Nephron progenitor cell (in vitro differentiated cells): Measurements from ENCODE around the gene CA5A.
"Not testable (repeated sequence)": the region's sequence is repeated elsewhere in the genome, so short reads cannot be mapped to it uniquely, and the experiment has no call there.

Experiments used
- DNase-seq: peaks from one replicate; pipeline ENCODE4 v3.0.0; 2021
- H3K27ac Mint-ChIP-seq: 2 replicates; pipeline ENCODE4 v1.8.0; 2021; ENCODE audit warnings: mild to moderate bottlenecking, moderate library complexity, mixed read lengths
- H3K27me3 Mint-ChIP-seq: 2 replicates; pipeline ENCODE4 v1.8.0; 2021; ENCODE audit warnings: mild to moderate bottlenecking, low read depth, mixed read lengths; ENCODE audit not compliant: poor library complexity
- H3K36me3 Mint-ChIP-seq: 2 replicates; pipeline ENCODE4 v1.8.0; 2021; ENCODE audit warnings: low read depth, mixed read lengths
- H3K4me1 Mint-ChIP-seq: 2 replicates; pipeline ENCODE4 v1.8.0; 2021; ENCODE audit warnings: mixed read lengths
- H3K4me3 Mint-ChIP-seq: 2 replicates; pipeline ENCODE4 v1.8.0; 2021; ENCODE audit warnings: mild to moderate bottlenecking, moderate library complexity, mixed read lengths
- H3K9me3 Mint-ChIP-seq: 2 replicates; pipeline ENCODE4 v1.8.0; 2021; ENCODE audit warnings: mild to moderate bottlenecking, moderate library complexity, mixed read lengths
- CTCF ChIP-seq: fragments of 200-600 bp; sonication (generic); IDR thresholded peaks from 2 replicates; pipeline ENCODE4 v1.5.0; 2021; ENCODE audit warnings: antibody characterized with exemption

CA5A gene

GRCh38 chr16:87933140-87933495 lies 3.2 kb downstream of the CA5A start:
- H3K9me3 Mint-ChIP-seq, result peaks cover 4% of the 10 kb centered on the region

GRCh38 chr16:87932475-87933139 lies 3.7 kb downstream of the CA5A start:
- peaks cover 12% of the 10 kb centered on the region for H3K27me3 Mint-ChIP-seq

More at GRCh38 chr16:87933140-87933495, 3.2 kb downstream of the CA5A start:
- H3K36me3 Mint-ChIP-seq, result no peaks in the 10 kb centered on the region
- TF ChIP-seq CTCF, result no peak
- no peak overlapping the region for H3K4me3 Mint-ChIP-seq
- H3K4me1 Mint-ChIP-seq, result peaks cover 6% of the 10 kb centered on the region
- H3K27me3 Mint-ChIP-seq, result peaks cover 15% of the 10 kb centered on the region
- H3K27ac Mint-ChIP-seq, result no peak overlapping the region
- no peak for DNase-seq

GRCh38 chr16:87931504-87931903 lies 4.8 kb downstream of the CA5A start:
- Mint-ChIP-seq H3K27ac (no peak overlapping the region), H3K4me1 (peaks cover 8% of the 10 kb centered on the region), H3K4me3 (no peak overlapping the region), H3K27me3 (peaks cover 8% of the 10 kb centered on the region), H3K36me3 (no peaks in the 10 kb centered on the region), H3K9me3 (peaks cover 4% of the 10 kb centered on the region)
- no peak for DNase-seq
- no peak for TF ChIP-seq CTCF

More at GRCh38 chr16:87932475-87933139, 3.7 kb downstream of the CA5A start:
- H3K9me3 Mint-ChIP-seq, DNase-seq, H3K27ac Mint-ChIP-seq, H3K36me3 Mint-ChIP-seq, H3K4me1 Mint-ChIP-seq, H3K4me3 Mint-ChIP-seq: not testable (repeated sequence)

GRCh38 chr16:87930456-87930855 lies 5.9 kb downstream of the CA5A start:
- H3K36me3 Mint-ChIP-seq, result no peaks in the 10 kb centered on the region
- TF ChIP-seq CTCF, result peak; percentile 10
- no peak overlapping the region for H3K4me3 Mint-ChIP-seq
- H3K4me1 Mint-ChIP-seq, result peaks cover 13% of the 10 kb centered on the region
- H3K27me3 Mint-ChIP-seq, result peaks cover 9% of the 10 kb centered on the region
- DNase-seq, result no peak
- H3K9me3 Mint-ChIP-seq, result peaks cover 4% of the 10 kb centered on the region
- H3K27ac Mint-ChIP-seq, result no peak overlapping the region

GRCh38 chr16:87929986-87930385 lies 6.3 kb downstream of the CA5A start:
- peaks cover 18% of the 10 kb centered on the region for H3K4me1 Mint-ChIP-seq

GRCh38 chr16:87927195-87927562 lies 9.2 kb downstream of the CA5A start:
- TF ChIP-seq CTCF, result no peak
- peaks cover 25% of the 10 kb centered on the region for H3K4me1 Mint-ChIP-seq
- no peak for DNase-seq
- peaks cover 17% of the 10 kb centered on the region for H3K27me3 Mint-ChIP-seq
- H3K4me3 Mint-ChIP-seq, result no peak overlapping the region
- H3K36me3 Mint-ChIP-seq, result no peaks in the 10 kb centered on the region
- H3K9me3 Mint-ChIP-seq, result no peaks in the 10 kb centered on the region
- no peak overlapping the region for H3K27ac Mint-ChIP-seq

More at GRCh38 chr16:87929986-87930385, 6.3 kb downstream of the CA5A start:
- H3K27me3 Mint-ChIP-seq, result peaks cover 9% of the 10 kb centered on the region
- no peak overlapping the region for H3K4me3 Mint-ChIP-seq
- no peak overlapping the region for H3K27ac Mint-ChIP-seq
- no peak for TF ChIP-seq CTCF
- DNase-seq, result no peak
- peaks cover 4% of the 10 kb centered on the region for H3K9me3 Mint-ChIP-seq
- H3K36me3 Mint-ChIP-seq, result no peaks in the 10 kb centered on the region
